Activated T-cell treated with anti-CD3 and anti-CD28 coated beads for 24 hours (primary cell): Measurements from ENCODE around the gene CD68.

Experiments used
- DNase-seq: peaks from one replicate; pipeline ENCODE4 v3.0.0-alpha.2; 2020; ENCODE audit warnings: low read depth

The CD68 gene

GRCh38 chr17:7559320-7560171 is 19.9 kb upstream of the CD68 start:
- DNase-seq: no peak

GRCh38 chr17:7560172-7561027 is 19.0 kb upstream of the CD68 start:
- DNase-seq: peak; percentile 54

- peak; percentile 83 for DNase-seq
Observed at GRCh38 chr17:7561028-7561575, 18.3 kb upstream of the CD68 start.

- peak; percentile 87 for DNase-seq
Observed at GRCh38 chr17:7561589-7562207, 17.7 kb upstream of the CD68 start, which contains the start of gene SENP3. Gene SENP3, plus strand, starts transcription at chr17:7561919. Its CDS starts 1,158 bp downstream, at chr17:7563077.

GRCh38 chr17:7562208-7562605 is 17.2 kb upstream of the CD68 start:
- DNase-seq: no peak

GRCh38 chr17:7563115-7563869 is 16.1 kb upstream of the CD68 start:
- DNase-seq: no peak

GRCh38 chr17:7569571-7569970 is 9.9 kb upstream of the CD68 start:
- DNase-seq: no peak

- DNase-seq: no peak
Observed at GRCh38 chr17:7570351-7570750, 9.1 kb upstream of the CD68 start.

- DNase-seq: no peak
Observed at GRCh38 chr17:7572338-7572587, 7.2 kb upstream of the CD68 start.

GRCh38 chr17:7572588-7573323 is 6.7 kb upstream of the CD68 start:
- DNase-seq: peak; percentile 99

GRCh38 chr17:7573324-7574080 is 5.9 kb upstream of the CD68 start:
- peak; percentile 86 for DNase-seq

GRCh38 chr17:7574176-7574953 is 5.1 kb upstream of the CD68 start:
- DNase-seq: no peak

GRCh38 chr17:7575481-7575883 is 4.0 kb upstream of the CD68 start:
- DNase-seq: no peak

GRCh38 chr17:7575959-7576358 is 3.5 kb upstream of the CD68 start:
- DNase-seq: no peak

GRCh38 chr17:7576432-7576937 is 3.0 kb upstream of the CD68 start:
- DNase-seq: no peak

- no peak for DNase-seq
Observed at GRCh38 chr17:7577327-7578199, 1.9 kb upstream of the CD68 start.

- no peak for DNase-seq
Observed at GRCh38 chr17:7579834-7580603, 581 bp downstream of the CD68 start.
